Measurements from ENCODE around the gene PITPNM3. TPM values are rescaled to one million over a fixed set of nuclear protein-coding genes. Genes with fewer than 3 reads are reported as not detected.

Gene PITPNM3
- total RNA-seq, 4 donors from 2014 or later = 2.1 to 5.4 (median 4.0) TPM

- Histone ChIP-seq H3K9me3 (no peaks in the 10 kb centered on the region), H3K27ac (no peak overlapping the region), H3K36me3 (no peaks in the 10 kb centered on the region), H3K27me3 (no peaks in the 10 kb centered on the region), H3K4me1 (no peaks in the 10 kb centered on the region), H3K4me3 (no peak overlapping the region)
- TF ChIP-seq POLR2A (IDR thresholded peaks at IDR 0.05) = no peak
- no peak for TF ChIP-seq CTCF (IDR thresholded peaks at IDR 0.05)
- no peak for DNase-seq
Observed at GRCh38 chr17:6415616-6416015, 140.7 kb downstream of the PITPNM3 start.

GRCh38 chr17:6413065-6413464 is 143.3 kb downstream of the PITPNM3 start:
- H3K27ac ChIP-seq = no peak overlapping the region
- no peaks in the 10 kb centered on the region for H3K36me3 ChIP-seq
- no peaks in the 10 kb centered on the region for H3K27me3 ChIP-seq
- H3K9me3 ChIP-seq = no peaks in the 10 kb centered on the region
- no peak overlapping the region for H3K4me3 ChIP-seq
- no peaks in the 10 kb centered on the region for H3K4me1 ChIP-seq
- no peak for TF ChIP-seq POLR2A (IDR thresholded peaks at IDR 0.05)
- peak in 3 of 6 experiments; percentile 15 to 39 (median 35) for TF ChIP-seq CTCF (IDR thresholded peaks at IDR 0.05)
- DNase-seq = no peak

GRCh38 chr17:6408735-6409134 is 147.6 kb downstream of the PITPNM3 start:
- Histone ChIP-seq H3K27ac (no peak overlapping the region), H3K27me3 (no peaks in the 10 kb centered on the region), H3K4me1 (no peaks in the 10 kb centered on the region), H3K4me3 (no peak overlapping the region), H3K9me3 (no peaks in the 10 kb centered on the region), H3K36me3 (no peaks in the 10 kb centered on the region)
- no peak for TF ChIP-seq CTCF (IDR thresholded peaks at IDR 0.05)
- TF ChIP-seq POLR2A (IDR thresholded peaks at IDR 0.05) = no peak
- no peak for DNase-seq

- Histone ChIP-seq H3K27me3 (no peaks in the 10 kb centered on the region), H3K9me3 (no peaks in the 10 kb centered on the region), H3K4me1 (no peaks in the 10 kb centered on the region), H3K27ac (no peak overlapping the region), H3K36me3 (no peaks in the 10 kb centered on the region), H3K4me3 (no peak overlapping the region)
- DNase-seq = no peak
- TF ChIP-seq POLR2A (IDR thresholded peaks at IDR 0.05) (no peak), CTCF (IDR thresholded peaks at IDR 0.05) (no peak)
Observed at GRCh38 chr17:6408276-6408675, 148.1 kb downstream of the PITPNM3 start.

- Histone ChIP-seq H3K4me1 (no peaks in the 10 kb centered on the region), H3K36me3 (no peaks in the 10 kb centered on the region), H3K27me3 (no peaks in the 10 kb centered on the region), H3K4me3 (no peak overlapping the region), H3K27ac (no peak overlapping the region), H3K9me3 (no peaks in the 10 kb centered on the region)
- TF ChIP-seq CTCF (IDR thresholded peaks at IDR 0.05) = no peak
- no peak for TF ChIP-seq POLR2A (IDR thresholded peaks at IDR 0.05)
- no peak for DNase-seq
Observed at GRCh38 chr17:6402258-6402657, 154.1 kb downstream of the PITPNM3 start.

Small RNA genes within 50 kb of the gene (small RNA-seq; reads per million reads assigned to genes)
- gene RF00017 (0 reads per million in 2 donors), gene RNA5SP435 (0 to 0.41 reads per million in 2 donors)

Other genes starting within 250 kb of the PITPNM3 start
- gene AIPL1, start 121.4 kb downstream of the PITPNM3 start, total RNA-seq = not detected
- gene PIMREG, start 112.1 kb downstream of the PITPNM3 start, total RNA-seq = 1 to 10 TPM in 3 of 4 donors, under 1 TPM in 1; 0.67 to 9.8 (median 7.2) TPM
- gene KIAA0753, start 84.2 kb upstream of the PITPNM3 start, total RNA-seq = 10 to 100 TPM; 14.7 to 36.3 (median 23.3) TPM
- gene TXNDC17, start 84.5 kb upstream of the PITPNM3 start, total RNA-seq = 100 to 1,000 TPM in 3 of 4 donors, 10 to 100 TPM in 1; 73.9 to 192 (median 149) TPM
- gene MED31, start 95.0 kb upstream of the PITPNM3 start, total RNA-seq = 1 to 10 TPM; 2.0 to 4.9 (median 3.1) TPM
- gene C17orf100, start 95.2 kb upstream of the PITPNM3 start, total RNA-seq = 10 to 100 TPM in 1 of 4 donors, 1 to 10 TPM in 3; 2.3 to 16.5 (median 3.1) TPM
- not detected for gene SLC13A5, start 156.8 kb upstream of the PITPNM3 start, total RNA-seq
- gene XAF1, start 199.5 kb upstream of the PITPNM3 start, total RNA-seq = 100 to 1,000 TPM in 1 of 4 donors, 10 to 100 TPM in 3; 29.9 to 218 (median 36.3) TPM
- gene FBXO39, start 219.7 kb upstream of the PITPNM3 start, total RNA-seq = 1 to 10 TPM in 1 of 4 donors, under 1 TPM in 1, not detected in 2; 0.53 to 4.1 TPM